NCI-H2196 (cell line): ENCODE data around the gene C11orf52.

ENCODE experiments used
- DNase-seq: peaks from one replicate; lab custom pipeline; 2025; ENCODE audit not compliant: unreplicated experiment; lab: John Stamatoyannopoulos, UW

Gene C11orf52

GRCh38 chr11:111937844-111938243 lies 19.1 kb downstream of the C11orf52 start:
- no peak for DNase-seq

- no peak for DNase-seq
Observed at GRCh38 chr11:111938687-111939160, 20.0 kb downstream of the C11orf52 start.

DNA sequence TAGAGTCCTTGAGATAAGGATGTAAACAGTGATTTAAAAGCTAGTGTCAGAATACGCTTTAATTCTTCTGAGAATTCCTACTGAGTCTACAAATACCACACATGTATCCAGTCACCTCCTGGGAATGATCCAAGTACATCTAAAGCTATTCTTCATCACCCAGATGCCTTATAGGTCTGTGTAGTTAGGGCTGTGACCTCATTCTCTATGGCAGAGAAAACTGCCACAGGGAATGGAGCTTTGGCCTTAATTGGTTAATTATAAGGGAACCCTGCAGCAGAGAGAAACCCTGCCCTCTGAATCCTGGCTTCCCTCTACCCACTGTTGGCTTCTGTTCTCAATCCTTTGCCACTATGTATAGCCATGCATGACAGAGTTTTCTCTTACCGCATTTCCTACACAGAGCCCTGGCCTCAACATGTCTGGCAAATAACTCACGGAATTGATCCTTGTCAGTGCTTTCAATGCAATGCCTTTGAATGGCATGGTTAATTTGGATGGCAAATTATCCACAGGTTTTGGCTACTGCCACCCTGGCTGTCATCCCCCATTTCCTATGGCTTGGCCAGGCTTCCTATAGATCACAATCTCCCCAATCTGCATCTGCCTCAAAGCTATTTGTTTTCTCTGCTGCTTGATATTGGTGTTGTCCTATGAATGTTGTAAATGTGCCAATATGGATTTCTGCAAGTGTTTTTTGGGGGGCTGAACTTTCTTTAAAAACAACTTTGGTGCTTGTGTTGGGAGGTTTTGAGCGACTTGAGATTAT lies 21.3 kb downstream of the C11orf52 start:
- no peak for DNase-seq

GRCh38 chr11:111941963-111942362 lies 23.2 kb downstream of the C11orf52 start:
- DNase-seq: peak; percentile 37

- DNase-seq: no peak
Observed at GRCh38 chr11:111942829-111943228, 24.1 kb downstream of the C11orf52 start.

DNA sequence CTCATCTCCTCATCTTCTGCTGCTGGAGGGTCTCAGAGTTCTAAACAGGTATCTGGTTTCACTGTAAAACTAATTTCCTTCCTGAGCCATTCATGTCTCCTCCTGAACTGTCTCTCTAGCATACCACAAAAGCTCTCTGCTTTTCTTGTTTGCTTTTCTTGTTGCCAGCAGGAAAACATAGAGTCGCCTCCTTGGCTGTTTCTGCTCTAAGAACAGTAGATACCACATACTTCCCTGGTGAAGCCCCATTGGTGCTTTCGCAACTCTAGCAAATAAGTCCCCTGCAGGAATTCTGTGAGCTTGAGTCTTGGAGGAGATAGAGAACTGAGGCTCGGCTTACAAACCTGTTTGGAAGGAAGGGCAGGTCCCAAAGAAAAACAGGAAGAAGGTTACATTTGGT lies 25.4 kb downstream of the C11orf52 start:
- DNase-seq: no peak

GRCh38 chr11:111944651-111945051 lies 25.9 kb downstream of the C11orf52 start:
- DNase-seq: no peak

GRCh38 chr11:111945198-111945597 lies 26.5 kb downstream of the C11orf52 start:
- no peak for DNase-seq

DNA sequence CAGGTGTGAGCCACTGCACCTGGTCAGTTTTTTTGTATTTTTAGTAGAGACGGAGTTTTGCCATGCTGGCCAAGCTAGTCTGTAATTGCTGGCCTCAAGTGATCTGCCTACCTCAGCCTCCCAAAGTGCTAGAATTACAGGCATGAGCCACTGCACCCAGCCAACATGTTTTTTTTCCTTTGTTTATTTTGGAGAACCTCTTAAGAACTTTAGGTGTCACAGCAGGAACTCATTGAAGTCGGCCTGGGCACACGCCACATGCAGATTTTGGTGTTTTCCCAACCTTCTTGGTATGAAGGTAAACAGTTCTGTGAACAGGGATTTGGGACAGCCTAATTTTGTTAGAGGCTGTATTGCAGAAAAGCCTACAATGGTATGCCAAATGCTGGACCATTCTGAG lies 27.8 kb downstream of the C11orf52 start:
- DNase-seq: no peak

GRCh38 chr11:111947143-111947542 lies 28.4 kb downstream of the C11orf52 start:
- DNase-seq: no peak

DNA sequence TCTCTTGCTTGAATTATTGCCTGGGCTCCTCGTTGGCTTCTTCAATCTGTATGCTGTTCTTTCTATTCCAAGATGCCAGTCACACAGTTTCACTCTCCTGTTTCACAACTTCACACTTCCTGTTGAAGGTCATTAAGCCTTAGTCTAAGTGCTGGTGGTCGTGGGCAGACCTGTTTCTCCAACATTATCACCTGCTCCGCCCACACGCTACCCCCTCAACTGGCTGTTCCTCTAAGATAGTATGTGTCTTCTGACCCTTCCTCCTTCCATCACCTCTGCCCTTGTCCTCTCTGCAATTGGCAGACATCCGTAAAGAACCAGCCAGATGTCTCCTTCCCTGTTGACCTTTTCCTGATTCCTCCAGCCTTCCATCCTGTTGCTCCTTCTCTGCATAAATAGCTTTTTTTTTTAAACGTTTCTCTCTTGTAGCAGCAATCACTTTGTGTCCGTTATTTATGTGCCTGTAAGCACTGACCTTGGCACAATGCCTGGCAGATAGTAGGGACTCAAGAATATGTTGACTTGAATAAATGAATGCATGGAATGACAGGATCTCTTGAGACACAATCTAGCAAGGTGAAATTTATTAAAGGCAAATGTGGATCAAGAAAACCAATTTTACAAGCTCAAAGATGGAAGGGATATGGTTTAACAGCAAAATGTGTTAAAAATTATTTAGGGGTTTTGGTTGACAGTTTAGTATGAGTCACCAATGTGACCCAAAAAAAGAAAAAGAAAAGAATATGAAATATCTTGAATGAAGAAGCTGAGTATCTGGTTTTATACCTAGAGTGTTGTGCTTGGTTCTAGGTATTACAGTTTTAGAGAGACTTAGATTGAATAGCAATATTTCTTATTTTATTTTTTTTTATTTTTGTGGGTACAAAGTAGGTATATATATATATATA lies 31.1 kb downstream of the C11orf52 start:
- DNase-seq: no peak

- no peak for DNase-seq
Observed at GRCh38 chr11:111951565-111951964, 32.9 kb downstream of the C11orf52 start.

GRCh38 chr11:111954154-111954553 lies 35.4 kb downstream of the C11orf52 start:
- DNase-seq: no peak

DNA sequence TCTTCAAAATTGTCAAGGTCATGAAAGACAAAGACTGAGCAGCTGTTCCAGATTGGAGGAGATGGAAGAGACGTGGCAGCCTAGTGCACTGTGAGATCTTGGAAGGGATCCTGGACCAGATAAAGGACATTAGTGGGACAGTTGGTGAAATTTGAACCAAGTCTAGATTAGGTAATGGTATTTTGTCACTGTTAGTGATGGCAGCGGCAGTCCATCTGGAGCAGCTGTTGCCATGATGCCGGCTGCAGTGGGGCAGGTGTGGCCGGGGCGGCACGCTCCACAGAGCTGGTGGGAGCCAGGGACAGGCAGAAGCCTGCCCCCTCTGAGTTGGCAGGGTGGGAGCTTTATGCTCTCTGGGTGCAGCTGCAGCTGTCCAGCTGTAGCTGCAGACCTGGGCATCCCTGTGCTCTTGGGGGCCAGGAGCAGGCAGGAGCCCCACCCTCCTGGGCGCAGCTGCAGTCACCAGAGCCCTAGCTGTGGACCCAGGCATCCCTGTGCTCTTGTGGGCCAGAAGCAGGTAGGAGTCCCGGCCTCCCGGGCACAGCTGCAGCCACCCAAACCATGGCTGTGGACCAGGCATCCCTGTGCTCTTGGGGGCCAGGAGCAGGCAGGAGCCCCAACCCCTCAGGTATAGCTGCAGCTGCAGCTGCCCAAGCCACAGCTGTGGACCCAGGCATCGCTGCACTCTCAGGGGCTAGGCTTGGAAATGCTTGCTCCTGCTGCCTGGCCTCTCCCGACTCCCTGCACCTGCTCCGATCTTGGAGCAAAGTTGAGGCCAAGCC lies 39.1 kb downstream of the C11orf52 start:
- no peak for DNase-seq

DNA sequence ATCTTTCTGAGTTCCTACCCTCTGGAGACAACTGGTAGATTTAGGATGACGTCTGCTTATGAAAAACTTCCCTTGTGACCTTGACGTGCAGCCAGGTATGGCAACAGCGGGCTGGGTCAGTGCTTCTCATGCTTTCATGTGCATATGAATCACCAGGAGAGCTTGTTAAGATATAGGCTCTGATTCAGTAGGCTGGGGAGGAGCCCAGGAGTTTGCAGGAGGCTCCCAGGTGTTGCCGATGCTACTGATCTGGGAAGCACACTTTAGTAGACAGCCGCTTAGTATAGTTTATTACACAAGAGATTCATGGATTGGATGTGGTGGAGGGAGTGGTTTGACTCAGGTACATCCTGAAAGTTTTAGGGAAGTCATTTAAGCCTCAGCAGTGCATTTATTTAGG lies 42.2 kb downstream of the C11orf52 start:
- no peak for DNase-seq

GRCh38 chr11:111961389-111962300 lies 42.9 kb downstream of the C11orf52 start:
- DNase-seq: no peak

DNA sequence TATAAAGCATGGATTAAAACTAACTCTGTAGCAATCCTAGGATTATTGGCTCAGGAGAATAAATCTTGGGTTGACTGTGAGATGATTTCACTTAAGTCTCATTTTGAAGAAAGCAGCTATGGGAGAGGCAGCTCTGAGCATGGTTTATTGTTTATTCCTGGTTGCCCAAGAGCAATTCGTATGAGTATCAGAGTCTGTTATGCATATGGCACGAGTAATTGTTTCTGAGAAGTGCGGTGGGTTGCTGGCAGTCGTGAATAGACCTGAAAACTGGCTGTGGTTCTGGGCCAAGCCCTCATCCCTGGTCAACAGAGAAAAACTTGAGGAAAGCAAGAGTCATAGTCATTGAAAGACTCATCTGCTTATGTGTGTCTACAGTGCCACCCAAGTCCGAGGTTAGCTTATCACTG lies 45.2 kb downstream of the C11orf52 start:
- DNase-seq: no peak

DNA sequence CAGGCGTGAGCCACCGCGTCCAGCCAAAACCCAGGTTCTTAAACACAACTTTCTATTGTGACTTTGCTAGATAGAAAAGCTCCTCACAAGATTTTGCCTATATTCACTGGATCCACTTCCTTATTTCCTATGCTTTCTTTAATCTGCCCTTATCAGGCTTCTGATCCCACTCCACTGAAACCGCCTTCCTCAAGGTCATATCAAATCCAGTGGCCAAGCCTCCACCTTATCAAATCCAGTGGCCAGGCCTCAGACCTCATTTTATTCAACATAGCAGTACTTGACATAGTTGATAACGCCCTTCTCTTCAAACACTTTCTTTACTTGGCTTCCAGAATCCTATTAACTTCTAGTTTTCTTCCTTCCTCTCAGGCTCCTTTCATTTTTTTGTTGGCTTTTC lies 48.0 kb downstream of the C11orf52 start:
- no peak for DNase-seq

DNA sequence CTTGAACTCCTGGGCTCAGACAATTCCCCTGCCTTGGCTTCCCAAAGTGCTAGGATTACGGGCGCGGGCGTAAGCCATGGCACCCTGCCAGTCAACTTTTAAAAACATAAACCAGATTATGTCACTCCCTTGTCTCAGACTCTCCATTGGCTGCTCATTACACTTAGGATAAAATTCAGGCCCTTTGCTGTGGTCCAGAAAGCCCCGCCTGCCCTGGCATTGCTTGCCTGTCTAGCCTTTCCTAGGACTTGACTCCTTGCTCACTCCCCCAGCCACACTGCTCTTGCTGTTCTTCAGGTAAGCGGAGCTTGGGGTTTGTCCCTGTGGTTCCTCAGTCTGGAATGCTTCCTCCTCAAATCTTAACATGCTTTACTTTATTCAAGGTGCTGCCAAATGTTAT lies 48.9 kb downstream of the C11orf52 start:
- no peak for DNase-seq

DNA sequence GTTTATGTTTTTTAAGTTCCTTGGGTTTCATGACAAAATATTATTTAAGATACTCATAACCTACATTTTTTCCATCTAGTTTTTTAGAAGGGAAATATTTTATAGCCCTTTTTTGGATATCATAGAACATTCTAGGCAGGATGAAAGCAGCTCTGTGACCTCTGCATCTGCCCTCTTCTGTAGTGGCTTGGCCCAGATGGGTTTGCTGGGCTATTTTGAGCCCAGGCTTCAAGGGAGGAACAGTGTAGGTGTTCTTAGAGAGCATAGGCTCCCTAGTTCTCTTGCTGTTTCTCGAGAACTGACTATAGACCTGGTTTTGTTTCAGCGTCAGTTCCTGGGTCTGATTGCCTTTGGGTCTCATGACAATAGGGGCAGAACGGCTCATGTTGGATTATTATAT lies 50.6 kb downstream of the C11orf52 start:
- no peak for DNase-seq
